SU-DHL-6 (cell line): Measurements from ENCODE around the gene ABCF2.

Source experiments
- H2AFZ ChIP-seq: fragments of 200-600 bp; sonication (generic); 2 replicates; pipeline ENCODE4 v1.6.1; 2014; ENCODE audit warnings: low read depth, mild to moderate bottlenecking, moderate library complexity, mixed read lengths, antibody characterized with exemption, low read length; ENCODE audit not compliant: severe bottlenecking
- H3F3A ChIP-seq: fragments of 200-600 bp; shearing (Covaris generic); 2 replicates; pipeline ENCODE4 v1.6.0; 2016; ENCODE audit warnings: antibody characterized with exemption, mild to moderate bottlenecking; ENCODE audit not compliant: insufficient read depth
- H3K27ac ChIP-seq: fragments of 200-600 bp; sonication (generic); 2 replicates; pipeline ENCODE4 v1.5.1; 2016; ENCODE audit warnings: low read depth, mild to moderate bottlenecking, low read length, moderate library complexity, mixed read lengths
- H3K27me3 ChIP-seq: fragments of 200-600 bp; sonication (generic), shearing (Covaris generic); 2 replicates; pipeline ENCODE4 v1.6.0; 2014; ENCODE audit warnings: mild to moderate bottlenecking, low read length
- H3K36me3 ChIP-seq: fragments of 200-600 bp; sonication (generic); 2 replicates; pipeline ENCODE4 v1.6.1; 2014; ENCODE audit warnings: mild to moderate bottlenecking, low read length, mixed read lengths
- H3K4me2 ChIP-seq: fragments of 300-600, 200-600 bp; shearing (Covaris generic), sonication (generic); 2 replicates; pipeline ENCODE4 v1.6.0; 2014; ENCODE audit warnings: low read length, low read depth, mild to moderate bottlenecking; ENCODE audit not compliant: poor library complexity, severe bottlenecking
- H3K4me3 ChIP-seq: fragments of 200-600 bp; sonication (generic); 2 replicates; pipeline ENCODE4 v1.5.1; 2014; ENCODE audit warnings: antibody characterized with exemption, low read length, mild to moderate bottlenecking, mixed read lengths; ENCODE audit not compliant: insufficient read depth, poor library complexity, severe bottlenecking
- H3K79me2 ChIP-seq: fragments of 200-600 bp; sonication (generic); 2 replicates; pipeline ENCODE4 v1.6.1; 2014; ENCODE audit warnings: mild to moderate bottlenecking, low read length, moderate library complexity; ENCODE audit not compliant: insufficient read depth
- H3K9ac ChIP-seq: fragments of 200-600 bp; sonication (generic); 2 replicates; pipeline ENCODE4 v1.7.0; 2014; ENCODE audit warnings: mild to moderate bottlenecking, low read length
- H3K9me2 ChIP-seq: fragments of 200-600 bp; sonication (generic); replicated peaks from 2 replicates; pipeline ENCODE4 v1.6.1; 2014; ENCODE audit warnings: low read length; ENCODE audit not compliant: insufficient read depth
- H3K9me3 ChIP-seq: fragments of 200-600 bp; sonication (generic); 2 replicates; pipeline ENCODE4 v1.6.1; 2014; ENCODE audit warnings: low read length, mixed read lengths; ENCODE audit not compliant: insufficient read depth
- H4K20me1 ChIP-seq: fragments of 200-600 bp; sonication (generic); 2 replicates; pipeline ENCODE4 v1.6.1; 2014; ENCODE audit warnings: low read depth, mild to moderate bottlenecking, antibody characterized with exemption, low read length, moderate library complexity, mixed read lengths
- CTCF ChIP-seq: fragments of 200-600 bp; sonication (generic); IDR thresholded peaks from one replicate; pipeline ENCODE4 v1.5.1; 2017; ENCODE audit warnings: antibody characterized with exemption, mild to moderate bottlenecking, low read length, moderate library complexity; ENCODE audit not compliant: insufficient read depth, poor library complexity, severe bottlenecking
- EZH2phosphoT487 ChIP-seq: fragments of 200-600 bp; sonication (generic), shearing (Covaris generic); conservative IDR thresholded peaks from 2 replicates; pipeline ENCODE4 v1.6.1; 2018; ENCODE audit warnings: mild to moderate bottlenecking, antibody characterized with exemption, low read length, moderate library complexity, mixed read lengths

ABCF2 gene

GRCh38 chr7:151172273-151173141 lies 54.5 kb downstream of the ABCF2 start:
- no peaks in the 10 kb centered on the region for H3K36me3 ChIP-seq
- no peaks in the 10 kb centered on the region for H3K27me3 ChIP-seq

GRCh38 chr7:151168787-151169162 lies 58.2 kb downstream of the ABCF2 start:
- H3K4me3 ChIP-seq: no peak overlapping the region

More at GRCh38 chr7:151172273-151173141, 54.5 kb downstream of the ABCF2 start:
- Histone ChIP-seq H3K4me2 (no peak overlapping the region), H2AFZ (no peak overlapping the region), H3K4me3 (no peak overlapping the region), H4K20me1 (no peaks in the 10 kb centered on the region), H3K9ac (no peak overlapping the region), H3K9me2 (no peaks in the 10 kb centered on the region), H3K79me2 (no peaks in the 10 kb centered on the region), H3F3A (no peaks in the 10 kb centered on the region), H3K9me3 (no peaks in the 10 kb centered on the region), H3K27ac (no peak overlapping the region)
- no peak for TF ChIP-seq EZH2phosphoT487
- peak; percentile 100 for TF ChIP-seq CTCF

GRCh38 chr7:151168003-151168786 lies 58.8 kb downstream of the ABCF2 start:
- Histone ChIP-seq H3K27me3 (no peaks in the 10 kb centered on the region), H3K9me2 (no peaks in the 10 kb centered on the region), H3F3A (no peaks in the 10 kb centered on the region), H3K4me3 (no peak overlapping the region), H2AFZ (no peak overlapping the region), H4K20me1 (no peaks in the 10 kb centered on the region), H3K36me3 (no peaks in the 10 kb centered on the region), H3K27ac (no peak overlapping the region), H3K79me2 (no peaks in the 10 kb centered on the region), H3K9me3 (no peaks in the 10 kb centered on the region), H3K4me2 (no peak overlapping the region), H3K9ac (no peak overlapping the region)
- peak; percentile 34 for TF ChIP-seq CTCF
- TF ChIP-seq EZH2phosphoT487: no peak

More at GRCh38 chr7:151168787-151169162, 58.2 kb downstream of the ABCF2 start:
- Histone ChIP-seq H3F3A (no peaks in the 10 kb centered on the region), H3K9me2 (no peaks in the 10 kb centered on the region), H3K36me3 (no peaks in the 10 kb centered on the region), H3K27ac (no peak overlapping the region), H3K79me2 (no peaks in the 10 kb centered on the region), H4K20me1 (no peaks in the 10 kb centered on the region), H3K9ac (no peak overlapping the region), H3K4me2 (no peak overlapping the region), H2AFZ (no peak overlapping the region), H3K27me3 (no peaks in the 10 kb centered on the region), H3K9me3 (no peaks in the 10 kb centered on the region)
- TF ChIP-seq CTCF: no peak
- TF ChIP-seq EZH2phosphoT487: no peak
